NCI-H1417 (cell line): Measurements from ENCODE around the gene NOD2.

Experiments
- DNase-seq, 3 experiments: peaks; one replicate each; lab custom pipeline; 2025; lab: John Stamatoyannopoulos, UW

Gene NOD2

GRCh38 chr16:50694206-50694605 lies 800 bp downstream of the NOD2 start:
- no peak for DNase-seq

DNA sequence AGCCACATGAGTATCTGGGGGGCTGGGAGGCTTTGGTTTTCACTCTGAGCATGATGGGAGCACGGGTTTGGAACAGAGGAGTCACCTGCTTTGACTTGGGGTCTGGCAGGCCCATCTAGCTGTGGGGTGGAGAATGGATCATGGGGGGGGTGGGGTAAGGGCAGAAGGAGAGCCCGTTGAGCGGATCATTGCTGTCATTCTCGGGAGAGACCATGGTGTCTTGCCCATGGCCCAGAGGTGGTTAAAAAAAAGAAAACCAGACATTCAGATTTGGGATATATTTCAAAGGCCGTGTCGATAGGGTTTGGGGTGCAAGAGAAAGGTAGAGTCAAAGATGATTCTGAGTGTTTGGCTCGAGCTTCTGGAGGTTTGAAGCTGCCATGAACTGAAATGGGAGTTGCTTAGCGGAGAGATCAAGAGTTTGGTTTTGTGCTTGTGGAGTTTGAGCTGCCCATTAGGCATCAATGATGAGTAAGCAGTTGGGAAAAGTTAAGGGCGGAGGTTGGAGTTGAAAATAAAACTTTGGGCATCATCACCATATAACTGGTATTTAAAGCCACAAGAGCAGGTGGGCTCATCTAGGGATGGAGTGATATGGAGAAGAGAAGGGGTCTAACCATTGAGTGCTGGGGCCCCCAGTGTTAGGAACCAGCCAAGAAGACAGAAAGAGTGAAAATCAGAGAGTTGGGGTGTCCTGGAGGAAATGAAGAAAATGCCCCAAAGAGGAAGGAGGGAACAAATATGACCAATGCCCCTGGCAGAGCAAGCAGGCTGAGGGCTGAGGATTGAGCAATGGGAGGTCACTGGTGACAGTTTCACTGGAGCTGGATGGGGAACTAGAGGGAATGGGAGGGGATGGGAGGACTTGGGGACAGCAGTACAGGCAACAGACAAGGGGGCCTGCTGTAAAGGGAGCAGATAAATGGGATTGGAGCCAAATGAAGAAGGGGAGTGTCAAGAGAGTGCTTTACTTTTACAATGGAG lies 1.9 kb downstream of the NOD2 start:
- DNase-seq: no peak

GRCh38 chr16:50696126-50696525 lies 2.7 kb downstream of the NOD2 start:
- no peak for DNase-seq

DNA sequence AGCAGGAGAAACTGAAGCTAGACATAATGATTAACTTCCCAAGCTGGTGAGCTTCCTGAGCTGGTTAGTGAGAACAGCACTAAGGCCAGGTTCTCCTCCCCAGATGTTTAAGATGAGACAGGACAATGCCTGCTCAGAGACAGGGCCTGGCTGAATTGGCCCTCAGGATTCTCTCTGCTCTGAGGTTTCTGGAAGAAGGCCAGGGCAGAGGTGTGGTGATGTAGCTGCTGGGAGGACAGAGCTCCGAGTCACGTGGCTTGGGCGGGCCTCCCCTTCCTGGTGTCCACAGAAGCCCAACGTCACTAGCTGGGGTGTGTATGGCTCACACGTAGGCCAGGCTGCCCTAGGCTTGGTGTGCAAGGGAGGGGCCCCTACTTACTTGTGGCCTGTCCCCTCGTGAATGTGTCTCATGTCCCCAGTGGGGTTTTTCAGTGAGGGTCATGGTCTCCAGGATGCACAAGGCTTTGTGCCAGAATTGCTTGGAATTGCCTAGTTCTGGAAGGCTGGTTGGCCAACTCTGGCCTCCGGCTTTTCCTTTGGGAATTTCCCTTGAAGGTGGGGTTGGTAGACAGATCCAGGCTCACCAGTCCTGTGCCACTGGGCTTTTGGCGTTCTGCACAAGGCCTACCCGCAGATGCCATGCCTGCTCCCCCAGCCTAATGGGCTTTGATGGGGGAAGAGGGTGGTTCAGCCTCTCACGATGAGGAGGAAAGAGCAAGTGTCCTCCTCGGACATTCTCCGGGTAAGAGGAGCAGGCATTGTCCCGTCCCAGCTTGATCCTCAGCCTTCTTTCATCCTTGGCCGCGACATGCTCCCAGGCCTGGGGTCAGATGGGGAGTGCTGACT lies 3.4 kb downstream of the NOD2 start:
- DNase-seq: no peak

DNA sequence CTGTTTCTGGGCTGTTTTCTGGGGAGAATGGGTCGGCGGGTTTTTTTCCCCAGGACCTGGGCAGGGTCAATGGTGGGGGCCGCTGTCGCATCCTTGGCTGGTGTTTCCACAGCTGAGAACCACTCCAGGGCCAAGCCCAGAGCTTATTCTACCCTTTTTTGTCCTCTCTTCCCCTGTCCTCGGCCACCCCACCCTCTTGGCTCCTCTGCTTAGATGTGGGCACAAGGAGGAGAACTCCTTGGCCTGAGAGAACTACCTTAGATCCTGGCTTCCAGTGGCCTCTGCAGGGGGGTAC lies 4.0 kb downstream of the NOD2 start:
- DNase-seq: no peak

GRCh38 chr16:50697881-50698767 lies 4.7 kb downstream of the NOD2 start:
- no peak for DNase-seq

DNA sequence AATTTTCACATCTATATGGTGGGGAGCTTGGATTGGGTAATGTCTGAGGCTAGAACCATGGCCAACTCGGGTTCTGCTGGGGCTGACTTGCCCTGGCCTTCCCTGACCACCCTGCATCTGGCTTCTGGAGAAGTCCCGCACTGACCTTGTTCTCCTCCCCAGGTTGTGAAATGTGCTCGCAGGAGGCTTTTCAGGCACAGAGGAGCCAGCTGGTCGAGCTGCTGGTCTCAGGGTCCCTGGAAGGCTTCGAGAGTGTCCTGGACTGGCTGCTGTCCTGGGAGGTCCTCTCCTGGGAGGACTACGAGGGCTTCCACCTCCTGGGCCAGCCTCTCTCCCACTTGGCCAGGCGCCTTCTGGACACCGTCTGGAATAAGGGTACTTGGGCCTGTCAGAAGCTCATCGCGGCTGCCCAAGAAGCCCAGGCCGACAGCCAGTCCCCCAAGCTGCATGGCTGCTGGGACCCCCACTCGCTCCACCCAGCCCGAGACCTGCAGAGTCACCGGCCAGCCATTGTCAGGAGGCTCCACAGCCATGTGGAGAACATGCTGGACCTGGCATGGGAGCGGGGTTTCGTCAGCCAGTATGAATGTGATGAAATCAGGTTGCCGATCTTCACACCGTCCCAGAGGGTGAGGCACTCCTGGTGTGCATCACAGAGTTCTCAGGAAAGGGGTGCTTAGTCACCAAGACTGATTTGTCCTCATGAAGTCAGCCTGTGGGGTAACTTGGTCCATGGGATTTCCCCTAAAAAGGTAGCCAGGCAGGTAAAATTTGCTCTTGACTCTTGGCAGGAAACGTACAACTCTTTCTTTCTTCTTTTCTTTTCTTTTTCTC lies 6.1 kb downstream of the NOD2 start:
- DNase-seq: no peak

DNA sequence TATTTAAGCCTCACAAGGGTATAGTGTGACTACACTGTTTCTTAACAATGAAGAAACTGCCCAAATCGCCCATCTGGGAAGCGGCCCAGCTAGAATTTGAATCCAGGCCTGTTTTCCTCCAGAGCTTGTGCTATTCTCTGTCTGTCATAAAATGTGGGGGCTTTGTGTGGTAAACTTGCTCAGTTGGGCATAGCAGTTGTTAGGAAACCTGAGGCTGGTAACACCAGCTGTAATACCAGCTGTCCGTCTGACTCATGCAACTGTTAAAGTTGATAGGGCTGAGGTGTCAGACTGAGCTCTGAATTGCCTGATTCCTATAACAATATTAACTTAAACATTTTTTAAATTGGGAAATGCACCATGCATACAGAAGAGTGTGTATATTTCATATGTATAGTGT lies 9.3 kb downstream of the NOD2 start:
- DNase-seq: no peak

DNA sequence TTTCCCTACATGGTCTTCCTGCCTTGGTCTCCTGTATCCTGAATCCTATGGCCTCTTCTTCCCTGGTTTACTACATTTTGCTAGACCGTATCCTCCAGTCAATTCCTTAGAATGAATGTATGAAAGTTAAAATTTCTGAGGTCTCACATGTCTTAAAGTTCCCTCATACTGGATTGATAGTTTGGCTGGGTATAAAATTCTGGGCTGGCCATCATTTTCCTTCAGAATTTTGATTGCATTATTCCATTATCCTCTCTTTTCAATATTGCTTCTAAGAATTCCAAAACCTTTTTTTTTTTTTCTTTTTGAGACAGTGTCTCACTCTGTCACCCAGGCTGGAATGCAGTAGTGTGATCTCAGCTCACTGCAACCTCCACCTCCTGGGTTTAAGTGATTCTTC lies 10.8 kb downstream of the NOD2 start:
- DNase-seq: no peak

DNA sequence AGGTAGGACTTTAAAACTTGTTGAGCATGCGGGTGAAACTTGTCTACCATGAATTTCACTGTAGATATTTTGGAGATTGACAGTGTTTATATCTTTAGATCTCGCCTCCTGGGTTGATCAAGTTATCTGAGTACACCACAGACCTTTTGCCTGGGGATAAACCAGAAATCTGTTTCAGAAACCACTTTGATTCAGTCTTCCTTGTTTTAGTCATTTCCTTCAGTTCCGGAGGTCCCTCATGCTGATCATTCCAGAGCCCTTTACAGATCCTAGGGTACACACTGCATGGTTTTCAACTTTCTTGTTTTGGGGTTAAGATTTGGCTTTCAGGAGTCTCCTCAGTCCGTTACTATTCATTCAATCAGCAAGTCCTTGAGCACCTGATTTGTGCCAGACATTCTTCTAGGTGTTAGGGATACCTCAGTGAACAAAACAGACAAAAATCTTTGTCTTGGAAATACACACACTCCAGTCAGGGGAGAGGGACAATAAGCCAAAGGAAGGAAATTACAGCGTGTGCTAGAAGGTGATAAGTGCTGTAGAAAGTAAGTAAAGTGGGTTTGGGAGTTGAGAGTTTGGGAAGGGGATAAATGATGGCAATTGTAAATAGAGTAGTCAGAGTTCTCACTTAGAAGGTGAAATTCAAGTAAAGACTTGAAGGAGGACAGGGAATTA lies 12.2 kb downstream of the NOD2 start:
- no peak for DNase-seq

DNA sequence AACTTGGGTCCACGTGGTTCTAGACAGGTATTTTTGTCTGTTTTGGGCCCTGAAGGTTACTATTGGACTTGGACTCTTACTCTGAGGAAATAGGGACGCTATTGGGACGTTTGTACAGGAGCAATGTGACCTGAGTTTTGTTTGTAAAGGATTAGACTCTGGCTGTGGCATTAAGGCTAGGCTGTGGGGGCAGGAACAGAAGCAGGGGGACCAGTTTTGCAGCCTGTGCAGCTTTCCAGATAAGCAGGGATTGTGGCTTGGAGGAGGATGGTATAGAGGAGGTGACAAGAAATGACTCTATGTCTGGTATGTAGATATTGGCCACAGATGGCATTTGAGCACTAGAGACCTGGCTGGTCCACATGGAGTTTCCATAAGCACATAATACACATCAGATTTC lies 12.8 kb downstream of the NOD2 start:
- DNase-seq: no peak

DNA sequence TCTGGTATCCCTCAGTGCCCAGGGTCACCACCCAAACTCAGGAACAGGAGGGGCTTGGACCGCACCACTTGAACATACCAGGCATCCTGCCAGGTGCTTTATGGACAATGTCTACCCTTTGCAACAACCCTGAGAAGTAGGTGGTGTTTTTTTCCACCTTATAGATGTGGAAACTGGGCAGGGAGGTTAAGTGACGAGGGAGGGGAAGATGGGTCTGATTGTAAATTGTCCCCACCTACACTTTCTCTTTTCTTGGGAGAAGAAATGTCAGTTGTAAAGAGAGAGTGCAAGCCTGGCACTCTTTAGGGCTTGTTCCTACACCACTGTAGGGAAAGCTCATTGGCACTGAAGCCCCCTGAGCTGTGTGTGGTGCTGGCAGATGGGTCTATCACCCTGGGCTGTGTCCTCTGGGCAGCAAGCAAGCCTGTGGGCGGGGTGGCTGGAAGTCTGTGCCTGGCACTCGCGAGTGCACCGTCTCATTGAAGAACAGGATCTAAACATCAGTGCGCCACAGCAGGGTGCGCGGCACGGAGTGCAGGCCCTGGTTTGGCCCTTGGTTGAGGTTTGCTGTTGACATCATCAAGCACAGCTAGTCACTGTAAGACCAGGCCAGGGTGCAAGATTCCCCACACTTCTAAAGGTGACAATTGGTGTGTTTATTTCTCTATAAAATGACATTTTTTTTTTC lies 15.1 kb downstream of the NOD2 start:
- no peak for DNase-seq

DNA sequence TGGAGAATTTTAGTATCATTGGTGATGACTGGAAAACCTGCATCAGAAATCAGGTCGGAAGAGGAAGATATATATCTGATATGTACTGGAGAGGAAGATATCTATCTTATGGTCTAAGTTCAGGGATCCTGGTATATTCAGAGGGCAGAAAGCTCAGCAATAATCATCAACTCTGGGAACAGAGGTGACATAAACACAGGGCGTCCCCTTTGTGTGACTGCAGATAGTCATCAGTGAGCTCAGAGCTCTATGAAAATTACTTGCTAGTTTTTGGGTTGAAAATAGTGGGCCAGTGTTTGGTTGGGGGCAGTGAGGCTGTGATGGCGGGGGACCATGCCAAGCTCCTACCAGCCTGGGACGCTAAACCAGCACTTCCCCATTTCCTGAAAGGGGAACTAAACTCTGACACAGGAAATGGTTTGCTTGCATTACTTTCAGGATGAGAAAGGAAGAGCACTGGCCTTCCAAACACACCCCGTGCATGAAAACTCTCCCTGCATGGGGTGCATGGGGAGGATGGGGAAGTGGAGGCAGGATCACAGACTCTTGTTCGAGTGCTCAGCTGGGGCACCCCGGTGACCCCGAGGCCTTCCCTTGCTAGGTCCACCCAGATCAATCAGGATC lies 15.8 kb downstream of the NOD2 start:
- DNase-seq: no peak

GRCh38 chr16:50709980-50710379 lies 16.6 kb downstream of the NOD2 start:
- no peak for DNase-seq

DNA sequence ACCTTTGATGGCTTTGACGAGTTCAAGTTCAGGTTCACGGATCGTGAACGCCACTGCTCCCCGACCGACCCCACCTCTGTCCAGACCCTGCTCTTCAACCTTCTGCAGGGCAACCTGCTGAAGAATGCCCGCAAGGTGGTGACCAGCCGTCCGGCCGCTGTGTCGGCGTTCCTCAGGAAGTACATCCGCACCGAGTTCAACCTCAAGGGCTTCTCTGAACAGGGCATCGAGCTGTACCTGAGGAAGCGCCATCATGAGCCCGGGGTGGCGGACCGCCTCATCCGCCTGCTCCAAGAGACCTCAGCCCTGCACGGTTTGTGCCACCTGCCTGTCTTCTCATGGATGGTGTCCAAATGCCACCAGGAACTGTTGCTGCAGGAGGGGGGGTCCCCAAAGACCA lies 17.6 kb downstream of the NOD2 start:
- no peak for DNase-seq

DNA sequence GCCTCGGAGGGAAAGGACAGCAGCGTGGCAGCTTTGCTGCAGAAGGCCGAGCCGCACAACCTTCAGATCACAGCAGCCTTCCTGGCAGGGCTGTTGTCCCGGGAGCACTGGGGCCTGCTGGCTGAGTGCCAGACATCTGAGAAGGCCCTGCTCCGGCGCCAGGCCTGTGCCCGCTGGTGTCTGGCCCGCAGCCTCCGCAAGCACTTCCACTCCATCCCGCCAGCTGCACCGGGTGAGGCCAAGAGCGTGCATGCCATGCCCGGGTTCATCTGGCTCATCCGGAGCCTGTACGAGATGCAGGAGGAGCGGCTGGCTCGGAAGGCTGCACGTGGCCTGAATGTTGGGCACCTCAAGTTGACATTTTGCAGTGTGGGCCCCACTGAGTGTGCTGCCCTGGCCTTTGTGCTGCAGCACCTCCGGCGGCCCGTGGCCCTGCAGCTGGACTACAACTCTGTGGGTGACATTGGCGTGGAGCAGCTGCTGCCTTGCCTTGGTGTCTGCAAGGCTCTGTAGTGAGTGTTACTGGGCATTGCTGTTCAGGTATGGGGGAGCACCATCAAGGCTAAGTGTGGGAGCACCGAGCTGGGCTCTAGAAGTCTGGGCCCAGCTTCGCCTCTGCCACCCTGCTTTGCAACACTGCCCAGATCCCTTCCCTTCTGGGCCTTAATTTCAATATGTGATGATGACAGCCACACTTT lies 18.6 kb downstream of the NOD2 start:
- no peak for DNase-seq

DNA sequence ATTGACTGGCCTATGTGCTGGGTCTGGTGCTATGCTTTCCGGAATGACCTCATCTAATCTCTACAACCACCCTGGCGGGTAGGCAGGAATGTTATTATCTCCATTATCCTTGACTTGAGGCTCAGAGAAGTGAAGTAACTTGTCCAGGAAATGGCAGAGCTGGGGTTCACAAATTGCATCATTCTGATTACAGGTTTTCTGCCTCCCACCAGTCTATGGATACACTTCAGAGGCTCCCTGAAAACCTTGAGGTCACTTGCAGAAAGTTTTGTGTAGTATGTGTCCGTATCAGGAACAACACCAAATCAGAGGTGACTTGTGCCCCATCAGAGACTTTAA lies 19.1 kb downstream of the NOD2 start:
- DNase-seq: no peak

DNA sequence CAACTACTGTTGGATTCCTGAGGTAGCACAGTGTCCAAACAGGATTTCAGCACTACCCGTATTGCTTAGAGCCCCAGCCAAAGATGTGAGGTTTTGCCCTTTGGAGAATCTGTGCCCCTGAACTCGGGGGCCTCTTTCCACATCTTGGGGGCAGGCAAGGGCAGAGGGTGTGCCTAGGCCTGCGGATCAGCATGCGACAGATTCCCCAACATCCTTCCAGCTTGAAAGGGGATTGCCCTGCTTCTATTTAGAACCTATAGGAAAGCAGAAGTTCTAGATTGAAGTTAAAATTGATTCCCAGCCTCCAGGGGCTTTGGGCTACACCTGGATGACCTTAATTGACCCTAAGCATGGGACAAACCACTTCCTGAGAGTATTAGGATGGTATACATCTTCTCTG lies 19.6 kb downstream of the NOD2 start:
- DNase-seq: no peak

GRCh38 chr16:50717091-50717490 lies 23.7 kb downstream of the NOD2 start:
- DNase-seq: no peak
